GM18870 (cell line): ENCODE measurements around the gene FLNB.

ENCODE experiments used
- ATAC-seq: cut with Tn5 transposase; IDR thresholded peaks from one replicate; pipeline ENCODE4 v1.9.1; 2021; ENCODE audit warnings: moderate library complexity; ENCODE audit not compliant: unreplicated experiment

FLNB gene

GRCh38 chr3:58129041-58129770 lies 121.0 kb downstream of the FLNB start:
- ATAC-seq: no peak

GRCh38 chr3:58130591-58130990 lies 122.4 kb downstream of the FLNB start:
- no peak for ATAC-seq

- no peak for ATAC-seq
Observed at GRCh38 chr3:58131101-58131825, 123.0 kb downstream of the FLNB start.

GRCh38 chr3:58132850-58133249 lies 124.6 kb downstream of the FLNB start:
- no peak for ATAC-seq

GRCh38 chr3:58134468-58134867 lies 126.2 kb downstream of the FLNB start:
- ATAC-seq: no peak

- ATAC-seq: no peak
Observed at GRCh38 chr3:58135712-58136543, 127.7 kb downstream of the FLNB start.

GRCh38 chr3:58137306-58137705 lies 129.1 kb downstream of the FLNB start:
- ATAC-seq: no peak

- no peak for ATAC-seq
Observed at GRCh38 chr3:58141766-58142345, 133.6 kb downstream of the FLNB start.

- no peak for ATAC-seq
Observed at GRCh38 chr3:58143417-58144055, 135.3 kb downstream of the FLNB start.

- ATAC-seq: no peak
Observed at GRCh38 chr3:58144478-58145325, 136.5 kb downstream of the FLNB start.

- no peak for ATAC-seq
Observed at GRCh38 chr3:58148049-58148448, 139.8 kb downstream of the FLNB start.

GRCh38 chr3:58150130-58150809 lies 142.0 kb downstream of the FLNB start:
- no peak for ATAC-seq

- ATAC-seq: no peak
Observed at GRCh38 chr3:58150810-58151199, 142.6 kb downstream of the FLNB start.

- no peak for ATAC-seq
Observed at GRCh38 chr3:58151637-58152036, 143.4 kb downstream of the FLNB start.

- ATAC-seq: no peak
Observed at GRCh38 chr3:58152225-58153015, 144.2 kb downstream of the FLNB start.

GRCh38 chr3:58153371-58153770 lies 145.1 kb downstream of the FLNB start:
- no peak for ATAC-seq

GRCh38 chr3:58154626-58155449 lies 146.6 kb downstream of the FLNB start:
- ATAC-seq: no peak

GRCh38 chr3:58155838-58156237 lies 147.6 kb downstream of the FLNB start:
- no peak for ATAC-seq
